ENCODE results near the gene MACROD2. TPM values are rescaled to one million over a fixed set of nuclear protein-coding genes. Genes with fewer than 3 reads are reported as not detected.

Gene MACROD2
- polyA plus RNA-seq, 1 donor from 2014 or later = 23.2 TPM

DNA sequence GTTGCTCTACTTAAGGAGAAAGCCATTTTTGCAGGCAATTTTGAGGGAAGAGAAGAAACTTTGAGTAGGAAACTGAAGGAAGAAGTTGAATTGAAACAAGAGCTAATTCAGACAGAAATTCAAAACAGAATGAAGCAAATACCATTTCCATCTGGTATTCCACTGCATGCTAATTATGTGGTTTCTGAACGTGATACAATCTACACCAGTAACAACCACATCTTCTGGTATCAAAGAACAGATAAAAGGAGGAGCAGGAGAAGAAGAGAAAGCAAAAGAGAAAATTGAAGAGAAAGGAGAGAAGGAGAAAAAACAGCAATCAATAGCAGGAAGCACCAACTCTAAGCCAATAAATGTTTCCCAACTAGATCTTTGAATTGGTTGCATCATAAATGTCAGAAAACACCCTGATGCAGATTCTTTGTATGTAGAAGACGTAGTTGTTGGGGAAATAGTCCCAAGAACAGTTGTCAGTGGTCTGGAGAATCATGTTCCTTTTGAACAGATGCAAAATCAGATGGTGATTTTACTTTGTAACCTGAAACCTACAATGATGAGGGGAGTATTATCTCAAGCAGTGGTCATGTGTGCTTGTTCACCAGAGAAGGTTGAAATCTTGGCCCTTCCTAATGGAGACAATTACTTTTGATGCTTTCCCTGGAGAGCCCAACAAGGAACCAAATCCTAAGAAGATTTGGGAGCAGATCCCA, 132.4 kb downstream of the MACROD2 start:
- TF ChIP-seq MXI1 (conservative IDR thresholded peaks at IDR 0.05; ENCODE audit: poor library complexity, severe bottlenecking) = no peak
- no peak for TF ChIP-seq EZH2 (IDR thresholded peaks at IDR 0.05; ENCODE audit: borderline replicate concordance, insufficient read depth, low read length, poor library complexity, severe bottlenecking)
- TF ChIP-seq, protein P1, sequence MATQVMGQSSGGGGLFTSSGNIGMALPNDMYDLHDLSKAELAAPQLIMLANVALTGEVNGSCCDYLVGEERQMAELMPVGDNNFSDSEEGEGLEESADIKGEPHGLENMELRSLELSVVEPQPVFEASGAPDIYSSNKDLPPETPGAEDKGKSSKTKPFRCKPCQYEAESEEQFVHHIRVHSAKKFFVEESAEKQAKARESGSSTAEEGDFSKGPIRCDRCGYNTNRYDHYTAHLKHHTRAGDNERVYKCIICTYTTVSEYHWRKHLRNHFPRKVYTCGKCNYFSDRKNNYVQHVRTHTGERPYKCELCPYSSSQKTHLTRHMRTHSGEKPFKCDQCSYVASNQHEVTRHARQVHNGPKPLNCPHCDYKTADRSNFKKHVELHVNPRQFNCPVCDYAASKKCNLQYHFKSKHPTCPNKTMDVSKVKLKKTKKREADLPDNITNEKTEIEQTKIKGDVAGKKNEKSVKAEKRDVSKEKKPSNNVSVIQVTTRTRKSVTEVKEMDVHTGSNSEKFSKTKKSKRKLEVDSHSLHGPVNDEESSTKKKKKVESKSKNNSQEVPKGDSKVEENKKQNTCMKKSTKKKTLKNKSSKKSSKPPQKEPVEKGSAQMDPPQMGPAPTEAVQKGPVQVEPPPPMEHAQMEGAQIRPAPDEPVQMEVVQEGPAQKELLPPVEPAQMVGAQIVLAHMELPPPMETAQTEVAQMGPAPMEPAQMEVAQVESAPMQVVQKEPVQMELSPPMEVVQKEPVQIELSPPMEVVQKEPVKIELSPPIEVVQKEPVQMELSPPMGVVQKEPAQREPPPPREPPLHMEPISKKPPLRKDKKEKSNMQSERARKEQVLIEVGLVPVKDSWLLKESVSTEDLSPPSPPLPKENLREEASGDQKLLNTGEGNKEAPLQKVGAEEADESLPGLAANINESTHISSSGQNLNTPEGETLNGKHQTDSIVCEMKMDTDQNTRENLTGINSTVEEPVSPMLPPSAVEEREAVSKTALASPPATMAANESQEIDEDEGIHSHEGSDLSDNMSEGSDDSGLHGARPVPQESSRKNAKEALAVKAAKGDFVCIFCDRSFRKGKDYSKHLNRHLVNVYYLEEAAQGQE (IDR thresholded peaks at IDR 0.05; ENCODE audit: borderline replicate concordance) = no peak
- TF ChIP-seq RAD21 (conservative IDR thresholded peaks at IDR 0.05) = no peak
- TF ChIP-seq, protein P2, sequence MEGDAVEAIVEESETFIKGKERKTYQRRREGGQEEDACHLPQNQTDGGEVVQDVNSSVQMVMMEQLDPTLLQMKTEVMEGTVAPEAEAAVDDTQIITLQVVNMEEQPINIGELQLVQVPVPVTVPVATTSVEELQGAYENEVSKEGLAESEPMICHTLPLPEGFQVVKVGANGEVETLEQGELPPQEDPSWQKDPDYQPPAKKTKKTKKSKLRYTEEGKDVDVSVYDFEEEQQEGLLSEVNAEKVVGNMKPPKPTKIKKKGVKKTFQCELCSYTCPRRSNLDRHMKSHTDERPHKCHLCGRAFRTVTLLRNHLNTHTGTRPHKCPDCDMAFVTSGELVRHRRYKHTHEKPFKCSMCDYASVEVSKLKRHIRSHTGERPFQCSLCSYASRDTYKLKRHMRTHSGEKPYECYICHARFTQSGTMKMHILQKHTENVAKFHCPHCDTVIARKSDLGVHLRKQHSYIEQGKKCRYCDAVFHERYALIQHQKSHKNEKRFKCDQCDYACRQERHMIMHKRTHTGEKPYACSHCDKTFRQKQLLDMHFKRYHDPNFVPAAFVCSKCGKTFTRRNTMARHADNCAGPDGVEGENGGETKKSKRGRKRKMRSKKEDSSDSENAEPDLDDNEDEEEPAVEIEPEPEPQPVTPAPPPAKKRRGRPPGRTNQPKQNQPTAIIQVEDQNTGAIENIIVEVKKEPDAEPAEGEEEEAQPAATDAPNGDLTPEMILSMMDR (IDR thresholded peaks at IDR 0.05; ENCODE audit: poor library complexity, severe bottlenecking) = no peak
- no peak for TF ChIP-seq POLR2AphosphoS5 (IDR thresholded peaks at IDR 0.05)
- no peak for TF ChIP-seq EP300 (conservative IDR thresholded peaks at IDR 0.05; ENCODE audit: poor library complexity, severe bottlenecking)
- no peak for TF ChIP-seq SMC3 (conservative IDR thresholded peaks at IDR 0.05; ENCODE audit: poor library complexity)
- no peak overlapping the region for H2AFZ ChIP-seq (ENCODE audit: low read depth, low read length)
- H3K9ac ChIP-seq (ENCODE audit: low read length) = no peak overlapping the region
- H3K4me2 ChIP-seq (ENCODE audit: low read length) = no peak overlapping the region
- no peaks in the 10 kb centered on the region for H3K79me2 ChIP-seq (replicated peaks; ENCODE audit: insufficient read depth, low read length)
- no peaks in the 10 kb centered on the region for H3K9me3 ChIP-seq (ENCODE audit: low read length)
- H3K4me3 ChIP-seq (ENCODE audit: low read length) = no peak overlapping the region
- no peaks in the 10 kb centered on the region for H4K20me1 ChIP-seq (ENCODE audit: insufficient read depth)
- H3K9me2 ChIP-seq (ENCODE audit: insufficient read depth, low read length) = no peaks in the 10 kb centered on the region
- H3K27me3 ChIP-seq (ENCODE audit: insufficient read depth, low read depth, low read length) = no peaks in the 10 kb centered on the region
- H3K36me3 ChIP-seq (ENCODE audit: insufficient read depth, low read length) = no peaks in the 10 kb centered on the region
- no peaks in the 10 kb centered on the region for H3F3A ChIP-seq (ENCODE audit: insufficient read depth, low read length, poor library complexity, severe bottlenecking)
- no peak overlapping the region for H3K27ac ChIP-seq (ENCODE audit: low read length)

DNA sequence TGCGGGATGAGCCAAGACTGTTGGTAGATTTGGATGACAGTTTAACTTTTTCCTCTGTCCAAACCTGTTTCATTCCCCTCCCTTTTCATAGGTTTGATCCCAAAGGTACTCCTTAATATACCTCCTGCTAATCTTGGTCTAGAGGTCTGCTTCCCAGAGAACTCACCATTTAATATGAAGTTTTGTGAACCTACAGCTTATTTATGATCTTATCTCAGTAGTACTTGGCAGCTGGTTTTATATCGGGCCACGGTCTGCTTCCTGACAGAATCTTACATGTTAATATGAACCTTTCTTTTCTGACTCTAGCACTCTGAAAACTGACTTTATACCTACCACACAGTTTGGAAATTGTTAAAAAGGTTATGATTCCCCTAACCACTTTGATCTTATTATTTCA, 138.7 kb downstream of the MACROD2 start:
- no peaks in the 10 kb centered on the region for H4K20me1 ChIP-seq (ENCODE audit: insufficient read depth)
- no peaks in the 10 kb centered on the region for H3K9me3 ChIP-seq (ENCODE audit: low read length)
- no peak overlapping the region for H2AFZ ChIP-seq (ENCODE audit: low read depth, low read length)
- H3F3A ChIP-seq (ENCODE audit: insufficient read depth, low read length, poor library complexity, severe bottlenecking) = no peaks in the 10 kb centered on the region
- H3K9ac ChIP-seq (ENCODE audit: low read length) = no peak overlapping the region
- no peaks in the 10 kb centered on the region for H3K36me3 ChIP-seq (ENCODE audit: insufficient read depth, low read length)
- H3K79me2 ChIP-seq (replicated peaks; ENCODE audit: insufficient read depth, low read length) = no peaks in the 10 kb centered on the region
- H3K9me2 ChIP-seq (ENCODE audit: insufficient read depth, low read length) = no peaks in the 10 kb centered on the region
- H3K27me3 ChIP-seq (ENCODE audit: insufficient read depth, low read depth, low read length) = no peaks in the 10 kb centered on the region
- H3K4me2 ChIP-seq (ENCODE audit: low read length) = no peak overlapping the region
- H3K27ac ChIP-seq (ENCODE audit: low read length) = no peak overlapping the region
- no peak overlapping the region for H3K4me3 ChIP-seq (ENCODE audit: low read length)
- TF ChIP-seq, protein P2 (IDR thresholded peaks at IDR 0.05; ENCODE audit: poor library complexity, severe bottlenecking) = no peak
- TF ChIP-seq EP300 (conservative IDR thresholded peaks at IDR 0.05; ENCODE audit: poor library complexity, severe bottlenecking) = no peak
